ENCODE data around the gene SLC5A10.

SLC5A10 gene

GRCh38 chr17:18956581-18956980, 4.6 kb downstream of the SLC5A10 start:
- no peaks in the 10 kb centered on the region for H3K9me3 ChIP-seq (ENCODE audit: control insufficient read depth in 1 of 2, low read length in 2 of 2)
- H3K27ac ChIP-seq (ENCODE audit: low read depth, low read length) = no peak overlapping the region
- H3K27me3 ChIP-seq (ENCODE audit: control insufficient read depth in 1 of 2, insufficient read depth in 2 of 2, low read length in 2 of 2) = no peaks in the 10 kb centered on the region
- no peak overlapping the region for H3K4me3 ChIP-seq (ENCODE audit: low read depth in 1 of 2, low read length in 2 of 2)
- no peak overlapping the region for H3K9ac ChIP-seq (ENCODE audit: low read depth in 1 of 2, low read length in 2 of 2)
- no peaks in the 10 kb centered on the region for H3K36me3 ChIP-seq (ENCODE audit: control insufficient read depth in 1 of 2, insufficient read depth in 2 of 2, low read length in 2 of 2)
- H3K4me1 ChIP-seq (ENCODE audit: control insufficient read depth in 1 of 2, insufficient read depth in 2 of 2, low read length in 2 of 2) = peaks cover 0 to 8% of the 10 kb centered on the region in 2 donors

GRCh38 chr17:18957831-18958230, 5.9 kb downstream of the SLC5A10 start:
- H3K27ac ChIP-seq (ENCODE audit: low read depth, low read length) = no peak overlapping the region
- H3K4me3 ChIP-seq (ENCODE audit: low read depth in 1 of 2, low read length in 2 of 2) = no peak overlapping the region
- H3K9ac ChIP-seq (ENCODE audit: low read depth in 1 of 2, low read length in 2 of 2) = no peak overlapping the region
- no peaks in the 10 kb centered on the region for H3K36me3 ChIP-seq (ENCODE audit: control insufficient read depth in 1 of 2, insufficient read depth in 2 of 2, low read length in 2 of 2)
- H3K9me3 ChIP-seq (ENCODE audit: control insufficient read depth in 1 of 2, low read length in 2 of 2) = no peaks in the 10 kb centered on the region
- H3K4me1 ChIP-seq (ENCODE audit: control insufficient read depth in 1 of 2, insufficient read depth in 2 of 2, low read length in 2 of 2) = peaks cover 0 to 8% of the 10 kb centered on the region in 2 donors
- H3K27me3 ChIP-seq (ENCODE audit: control insufficient read depth in 1 of 2, insufficient read depth in 2 of 2, low read length in 2 of 2) = no peaks in the 10 kb centered on the region

DNA sequence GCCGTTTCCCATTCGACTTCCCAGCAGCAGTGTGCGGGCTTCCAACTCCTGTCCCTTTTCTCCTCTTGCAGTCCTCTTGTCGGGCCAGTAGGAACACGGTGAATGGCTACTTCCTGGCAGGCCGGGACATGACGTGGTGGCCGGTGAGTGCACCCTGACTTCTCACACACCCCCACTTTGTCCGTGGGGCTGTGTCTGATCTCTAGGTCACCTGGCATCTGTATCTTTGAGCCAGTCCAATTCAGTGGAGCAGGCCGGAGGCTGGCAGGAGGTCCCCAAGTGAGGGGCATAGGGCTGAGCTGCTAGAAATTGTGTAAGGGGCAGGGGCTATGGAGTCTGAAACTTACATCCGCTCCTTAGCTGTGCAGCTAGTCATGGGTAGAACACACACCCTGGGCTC, 6.6 kb downstream of the SLC5A10 start:
- no peak overlapping the region for H3K27ac ChIP-seq (ENCODE audit: low read depth, low read length)
- H3K4me3 ChIP-seq (ENCODE audit: low read depth in 1 of 2, low read length in 2 of 2) = no peak overlapping the region
- no peak overlapping the region for H3K9ac ChIP-seq (ENCODE audit: low read depth in 1 of 2, low read length in 2 of 2)
- peaks cover 0 to 8% of the 10 kb centered on the region in 2 donors for H3K4me1 ChIP-seq (ENCODE audit: control insufficient read depth in 1 of 2, insufficient read depth in 2 of 2, low read length in 2 of 2)
- no peaks in the 10 kb centered on the region for H3K9me3 ChIP-seq (ENCODE audit: control insufficient read depth in 1 of 2, low read length in 2 of 2)
- no peaks in the 10 kb centered on the region for H3K36me3 ChIP-seq (ENCODE audit: control insufficient read depth in 1 of 2, insufficient read depth in 2 of 2, low read length in 2 of 2)
- no peaks in the 10 kb centered on the region for H3K27me3 ChIP-seq (ENCODE audit: control insufficient read depth in 1 of 2, insufficient read depth in 2 of 2, low read length in 2 of 2)

DNA sequence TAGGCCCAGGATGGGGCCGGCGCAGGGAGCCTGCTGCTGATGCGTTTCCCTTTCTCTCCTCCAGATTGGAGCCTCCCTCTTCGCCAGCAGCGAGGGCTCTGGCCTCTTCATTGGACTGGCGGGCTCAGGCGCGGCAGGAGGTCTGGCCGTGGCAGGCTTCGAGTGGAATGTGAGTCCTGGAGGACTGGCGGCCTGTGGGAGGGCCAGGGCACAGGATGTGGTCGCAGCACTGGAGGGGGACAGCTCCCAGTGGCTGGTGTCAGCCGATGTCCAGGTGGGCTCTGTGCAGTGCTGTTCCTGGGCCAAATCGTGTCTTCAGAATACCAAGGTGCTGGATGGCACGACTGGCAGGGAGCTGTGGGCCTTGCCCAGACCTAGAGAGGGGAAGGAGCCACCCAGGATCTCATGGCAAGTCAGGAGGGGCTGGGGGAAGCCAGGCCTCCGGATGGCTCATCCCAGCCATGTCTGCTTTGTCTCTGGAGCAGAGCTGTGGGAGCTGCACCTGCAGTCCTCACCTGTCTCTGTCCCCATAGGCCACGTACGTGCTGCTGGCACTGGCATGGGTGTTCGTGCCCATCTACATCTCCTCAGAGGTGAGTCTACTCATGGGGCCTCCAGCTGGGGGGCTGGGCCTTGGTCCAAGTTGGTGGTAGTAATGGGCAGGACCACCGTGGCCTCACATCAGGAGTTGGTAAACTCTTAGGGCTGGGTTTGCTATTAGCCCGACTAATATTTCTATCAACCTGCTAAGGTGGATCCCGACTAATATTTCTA, 7.3 kb downstream of the SLC5A10 start:
- H3K9me3 ChIP-seq (ENCODE audit: control insufficient read depth in 1 of 2, low read length in 2 of 2) = no peaks in the 10 kb centered on the region
- H3K36me3 ChIP-seq (ENCODE audit: control insufficient read depth in 1 of 2, insufficient read depth in 2 of 2, low read length in 2 of 2) = no peaks in the 10 kb centered on the region
- H3K4me1 ChIP-seq (ENCODE audit: control insufficient read depth in 1 of 2, insufficient read depth in 2 of 2, low read length in 2 of 2) = peaks cover 0 to 8% of the 10 kb centered on the region in 2 donors
- no peak overlapping the region for H3K4me3 ChIP-seq (ENCODE audit: low read depth in 1 of 2, low read length in 2 of 2)
- H3K27me3 ChIP-seq (ENCODE audit: control insufficient read depth in 1 of 2, insufficient read depth in 2 of 2, low read length in 2 of 2) = no peaks in the 10 kb centered on the region
- H3K27ac ChIP-seq (ENCODE audit: low read depth, low read length) = no peak overlapping the region
- H3K9ac ChIP-seq (ENCODE audit: low read depth in 1 of 2, low read length in 2 of 2) = no peak overlapping the region

GRCh38 chr17:18959845-18960240, 7.9 kb downstream of the SLC5A10 start:
- no peak overlapping the region for H3K27ac ChIP-seq (ENCODE audit: low read depth, low read length)
- H3K9ac ChIP-seq (ENCODE audit: low read depth in 1 of 2, low read length in 2 of 2) = no peak overlapping the region
- no peaks in the 10 kb centered on the region for H3K36me3 ChIP-seq (ENCODE audit: control insufficient read depth in 1 of 2, insufficient read depth in 2 of 2, low read length in 2 of 2)

DNA sequence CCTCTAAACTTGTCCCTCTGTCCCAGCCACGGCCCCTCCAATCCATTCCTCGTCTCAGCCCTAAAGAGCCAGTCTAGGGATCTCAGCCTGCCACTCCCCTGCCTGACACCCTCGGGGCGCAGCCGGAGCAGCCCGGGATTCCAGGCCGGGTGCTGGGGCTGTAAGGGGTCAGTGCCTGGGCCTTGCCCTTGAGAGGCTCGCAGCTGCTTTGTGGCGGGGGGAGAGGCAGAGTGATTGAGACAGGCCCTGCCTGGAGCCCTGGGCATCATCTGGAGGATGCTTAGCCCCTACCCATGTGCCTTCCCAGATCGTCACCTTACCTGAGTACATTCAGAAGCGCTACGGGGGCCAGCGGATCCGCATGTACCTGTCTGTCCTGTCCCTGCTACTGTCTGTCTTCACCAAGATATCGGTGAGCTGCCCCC, 8.3 kb downstream of the SLC5A10 start:
- Histone ChIP-seq H3K4me1 (ENCODE audit: control insufficient read depth in 1 of 2, insufficient read depth in 2 of 2, low read length in 2 of 2) (peaks cover 0 to 8% of the 10 kb centered on the region in 2 donors), H3K9ac (ENCODE audit: low read depth in 1 of 2, low read length in 2 of 2) (no peak overlapping the region), H3K27me3 (ENCODE audit: control insufficient read depth in 1 of 2, insufficient read depth in 2 of 2, low read length in 2 of 2) (no peaks in the 10 kb centered on the region), H3K36me3 (ENCODE audit: control insufficient read depth in 1 of 2, insufficient read depth in 2 of 2, low read length in 2 of 2) (no peaks in the 10 kb centered on the region), H3K4me3 (ENCODE audit: low read depth in 1 of 2, low read length in 2 of 2) (no peak overlapping the region), H3K9me3 (ENCODE audit: control insufficient read depth in 1 of 2, low read length in 2 of 2) (no peaks in the 10 kb centered on the region), H3K27ac (ENCODE audit: low read depth, low read length) (no peak overlapping the region)

More at GRCh38 chr17:18959845-18960240, 7.9 kb downstream of the SLC5A10 start:
- no peaks in the 10 kb centered on the region for H3K9me3 ChIP-seq (ENCODE audit: control insufficient read depth in 1 of 2, low read length in 2 of 2)
- peaks cover 0 to 8% of the 10 kb centered on the region in 2 donors for H3K4me1 ChIP-seq (ENCODE audit: control insufficient read depth in 1 of 2, insufficient read depth in 2 of 2, low read length in 2 of 2)
- no peak overlapping the region for H3K4me3 ChIP-seq (ENCODE audit: low read depth in 1 of 2, low read length in 2 of 2)
- H3K27me3 ChIP-seq (ENCODE audit: control insufficient read depth in 1 of 2, insufficient read depth in 2 of 2, low read length in 2 of 2) = no peaks in the 10 kb centered on the region

GRCh38 chr17:18960803-18961511, 9.0 kb downstream of the SLC5A10 start:
- H3K4me1 ChIP-seq (ENCODE audit: control insufficient read depth in 1 of 2, insufficient read depth in 2 of 2, low read length in 2 of 2) = peaks cover 0 to 8% of the 10 kb centered on the region in 2 donors

DNA sequence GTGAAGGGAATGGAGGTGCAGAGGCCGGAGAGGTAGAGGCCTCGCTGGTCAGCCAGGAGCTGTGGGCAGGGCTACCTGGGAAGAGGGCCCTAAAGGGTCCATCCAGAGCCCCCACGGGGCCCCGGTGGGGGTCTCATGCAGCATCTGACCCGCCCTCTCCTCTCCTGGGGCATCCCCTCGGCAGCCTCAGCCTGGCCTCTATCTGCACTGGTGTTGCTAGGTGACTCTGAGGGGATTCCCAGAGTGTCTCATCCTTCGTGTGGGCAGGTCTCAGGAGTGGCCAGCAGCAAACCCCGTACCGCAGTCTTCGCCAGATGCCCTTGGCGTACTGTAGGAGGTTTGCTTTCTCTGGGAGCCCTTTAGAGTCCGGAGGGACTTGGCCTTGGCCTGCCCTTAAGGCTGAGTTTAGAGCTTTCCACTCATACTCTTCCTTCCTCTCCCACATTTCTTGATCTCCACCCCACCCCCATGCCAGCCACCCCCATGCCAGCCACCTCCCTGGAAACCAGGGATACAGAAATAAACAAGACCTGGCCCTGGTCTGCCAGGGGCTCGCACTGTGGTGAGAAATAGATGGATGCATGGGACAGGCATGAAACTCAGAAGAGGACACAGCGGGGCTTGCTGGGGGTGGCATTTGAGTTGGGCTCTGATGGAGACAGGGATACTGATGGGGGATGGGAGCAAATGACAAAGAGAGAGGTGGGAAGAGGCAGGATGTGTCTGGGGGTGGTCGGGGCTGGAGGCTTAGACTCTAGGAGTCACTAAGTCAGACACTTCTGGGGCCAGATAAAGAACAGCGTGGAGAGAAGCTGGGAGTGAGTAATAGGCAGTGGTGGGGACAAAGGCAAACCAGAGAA, 9.9 kb downstream of the SLC5A10 start:
- H3K36me3 ChIP-seq (ENCODE audit: control insufficient read depth in 1 of 2, insufficient read depth in 2 of 2, low read length in 2 of 2) = no peaks in the 10 kb centered on the region
- no peak overlapping the region for H3K9ac ChIP-seq (ENCODE audit: low read depth in 1 of 2, low read length in 2 of 2)
- H3K27me3 ChIP-seq (ENCODE audit: control insufficient read depth in 1 of 2, insufficient read depth in 2 of 2, low read length in 2 of 2) = no peaks in the 10 kb centered on the region
- no peak overlapping the region for H3K4me3 ChIP-seq (ENCODE audit: low read depth in 1 of 2, low read length in 2 of 2)
- H3K4me1 ChIP-seq (ENCODE audit: control insufficient read depth in 1 of 2, insufficient read depth in 2 of 2, low read length in 2 of 2) = peaks cover 0 to 8% of the 10 kb centered on the region in 2 donors
- H3K9me3 ChIP-seq (ENCODE audit: control insufficient read depth in 1 of 2, low read length in 2 of 2) = no peaks in the 10 kb centered on the region
- no peak overlapping the region for H3K27ac ChIP-seq (ENCODE audit: low read depth, low read length)

More at GRCh38 chr17:18960803-18961511, 9.0 kb downstream of the SLC5A10 start:
- Histone ChIP-seq H3K4me3 (ENCODE audit: low read depth in 1 of 2, low read length in 2 of 2) (no peak overlapping the region), H3K27me3 (ENCODE audit: control insufficient read depth in 1 of 2, insufficient read depth in 2 of 2, low read length in 2 of 2) (no peaks in the 10 kb centered on the region), H3K9ac (ENCODE audit: low read depth in 1 of 2, low read length in 2 of 2) (no peak overlapping the region), H3K36me3 (ENCODE audit: control insufficient read depth in 1 of 2, insufficient read depth in 2 of 2, low read length in 2 of 2) (no peaks in the 10 kb centered on the region), H3K9me3 (ENCODE audit: control insufficient read depth in 1 of 2, low read length in 2 of 2) (no peaks in the 10 kb centered on the region), H3K27ac (ENCODE audit: low read depth, low read length) (no peak overlapping the region)

DNA sequence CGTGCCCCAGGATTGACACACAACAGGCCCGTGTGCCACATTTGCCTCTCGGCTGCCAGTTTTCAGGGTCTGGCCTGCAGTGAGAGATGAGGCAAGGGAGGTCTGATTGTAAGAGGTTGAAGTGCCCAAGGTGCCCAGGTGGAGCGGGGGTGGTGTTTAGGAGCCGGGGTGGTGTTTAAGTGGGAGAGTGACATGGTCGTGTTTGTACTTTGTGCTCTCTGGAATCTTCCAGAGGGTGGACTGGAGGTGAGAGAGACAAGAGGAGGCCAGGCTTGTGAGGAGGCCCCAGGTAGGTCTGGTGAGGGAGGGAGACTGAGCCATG, 10.5 kb downstream of the SLC5A10 start:
- no peaks in the 10 kb centered on the region for H3K9me3 ChIP-seq (ENCODE audit: control insufficient read depth in 1 of 2, low read length in 2 of 2)
- no peaks in the 10 kb centered on the region for H3K36me3 ChIP-seq (ENCODE audit: control insufficient read depth in 1 of 2, insufficient read depth in 2 of 2, low read length in 2 of 2)
- no peaks in the 10 kb centered on the region for H3K27me3 ChIP-seq (ENCODE audit: control insufficient read depth in 1 of 2, insufficient read depth in 2 of 2, low read length in 2 of 2)
- H3K27ac ChIP-seq (ENCODE audit: low read depth, low read length) = no peak overlapping the region
- peaks cover 1 to 10% of the 10 kb centered on the region in 2 donors for H3K4me1 ChIP-seq (ENCODE audit: control insufficient read depth in 1 of 2, insufficient read depth in 2 of 2, low read length in 2 of 2)
- H3K4me3 ChIP-seq (ENCODE audit: low read depth in 1 of 2, low read length in 2 of 2) = no peak overlapping the region
- H3K9ac ChIP-seq (ENCODE audit: low read depth in 1 of 2, low read length in 2 of 2) = no peak overlapping the region
